22Rv1 (cell line): ENCODE data around the gene C17orf50.

Experiments
- H3K27ac ChIP-seq: fragments of 450-650 bp; 2 replicates; pipeline ENCODE4 v1.5.1; 2017
- ZFX ChIP-seq: fragments of 450-650 bp; IDR thresholded peaks from 2 replicates; pipeline ENCODE4 v1.6.1; 2017; ENCODE audit warnings: antibody characterized with exemption, borderline replicate concordance
- TF ChIP-seq, protein P1 (sequence below): fragments of 450-650 bp; IDR thresholded peaks from 2 replicates; pipeline ENCODE4 v1.5.1; 2017; ENCODE audit warnings: mild to moderate bottlenecking

C17orf50 gene

DNA sequence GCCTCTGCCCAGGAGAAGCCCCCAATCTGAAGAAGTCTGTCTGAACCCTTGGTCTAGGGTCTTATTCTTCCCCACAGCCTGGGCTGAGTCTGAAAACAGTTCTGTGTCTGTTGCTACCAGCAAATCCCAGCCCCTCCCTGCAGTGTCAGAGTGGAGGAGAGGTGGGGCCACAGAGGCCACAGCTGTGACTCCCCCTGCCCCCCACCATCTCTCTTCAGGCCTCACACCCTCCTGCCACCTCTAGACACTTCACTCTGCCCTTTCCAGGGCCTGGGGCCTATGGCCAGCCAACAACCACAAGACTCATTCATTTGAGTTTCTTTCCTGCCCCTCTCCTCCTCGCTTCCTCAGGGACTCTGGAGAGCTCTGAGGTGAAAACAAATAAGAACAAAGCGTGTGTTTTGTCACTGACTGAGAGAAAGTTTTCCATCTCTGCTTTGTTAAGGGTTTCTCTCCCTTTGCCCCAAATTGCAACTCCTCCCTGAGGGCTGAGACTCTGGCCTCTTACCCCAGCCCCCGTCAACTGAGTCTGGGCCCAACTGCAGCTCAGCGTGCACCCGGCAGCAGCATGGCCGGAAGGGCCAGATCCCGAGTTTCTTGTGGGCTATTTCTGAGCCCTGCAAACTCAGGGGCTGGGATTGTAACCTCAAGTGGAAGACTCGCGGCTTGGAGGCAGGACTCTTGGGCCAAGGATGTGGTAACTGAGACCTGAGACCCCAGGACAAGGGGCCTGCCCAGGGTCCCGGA lies 13.2 kb downstream of the C17orf50 start:
- TF ChIP-seq, protein P1, sequence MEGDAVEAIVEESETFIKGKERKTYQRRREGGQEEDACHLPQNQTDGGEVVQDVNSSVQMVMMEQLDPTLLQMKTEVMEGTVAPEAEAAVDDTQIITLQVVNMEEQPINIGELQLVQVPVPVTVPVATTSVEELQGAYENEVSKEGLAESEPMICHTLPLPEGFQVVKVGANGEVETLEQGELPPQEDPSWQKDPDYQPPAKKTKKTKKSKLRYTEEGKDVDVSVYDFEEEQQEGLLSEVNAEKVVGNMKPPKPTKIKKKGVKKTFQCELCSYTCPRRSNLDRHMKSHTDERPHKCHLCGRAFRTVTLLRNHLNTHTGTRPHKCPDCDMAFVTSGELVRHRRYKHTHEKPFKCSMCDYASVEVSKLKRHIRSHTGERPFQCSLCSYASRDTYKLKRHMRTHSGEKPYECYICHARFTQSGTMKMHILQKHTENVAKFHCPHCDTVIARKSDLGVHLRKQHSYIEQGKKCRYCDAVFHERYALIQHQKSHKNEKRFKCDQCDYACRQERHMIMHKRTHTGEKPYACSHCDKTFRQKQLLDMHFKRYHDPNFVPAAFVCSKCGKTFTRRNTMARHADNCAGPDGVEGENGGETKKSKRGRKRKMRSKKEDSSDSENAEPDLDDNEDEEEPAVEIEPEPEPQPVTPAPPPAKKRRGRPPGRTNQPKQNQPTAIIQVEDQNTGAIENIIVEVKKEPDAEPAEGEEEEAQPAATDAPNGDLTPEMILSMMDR = no peak
- TF ChIP-seq ZFX = no peak
- no peak overlapping the region for H3K27ac ChIP-seq

DNA sequence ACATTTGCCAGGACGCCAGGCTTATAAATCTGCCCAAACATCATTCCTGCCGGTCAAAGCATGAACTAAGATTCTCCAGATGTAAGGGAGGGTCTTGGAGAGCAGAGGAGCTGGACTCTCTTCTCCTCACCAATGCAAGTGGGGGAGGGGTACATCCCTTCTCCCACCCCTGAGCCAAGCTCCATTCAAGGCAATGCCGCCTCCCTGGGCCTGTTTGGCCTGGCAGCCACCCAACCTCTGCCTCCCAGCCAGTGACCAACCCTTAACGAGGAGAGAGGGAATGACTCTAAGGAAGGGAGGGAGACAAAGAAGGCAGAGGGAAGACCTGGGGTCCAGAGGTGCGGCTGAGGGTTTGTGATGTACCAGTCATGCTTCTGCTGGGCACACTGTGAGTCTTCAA lies 13.8 kb downstream of the C17orf50 start:
- TF ChIP-seq ZFX = no peak
- TF ChIP-seq, protein P1 = no peak
- no peak overlapping the region for H3K27ac ChIP-seq

DNA sequence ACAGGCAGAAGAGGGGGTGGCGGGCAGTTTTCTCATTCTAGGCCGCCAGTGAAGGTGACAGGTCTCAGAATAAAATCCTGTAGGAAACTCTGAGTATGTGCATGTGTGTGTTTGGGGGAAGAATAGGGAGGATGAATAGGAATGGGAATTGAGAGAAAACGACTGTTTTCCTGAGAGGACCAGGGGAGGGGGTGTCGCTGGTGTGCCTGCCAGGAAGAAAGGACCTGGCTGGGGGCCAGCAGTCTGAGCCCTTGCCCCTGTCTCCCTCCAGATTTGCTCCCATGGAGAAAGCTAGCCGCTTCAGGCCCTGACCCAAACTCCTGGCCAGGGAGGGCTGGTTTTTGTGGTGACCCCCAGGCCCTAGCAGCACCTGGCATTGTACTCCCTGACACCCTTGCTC lies 14.4 kb downstream of the C17orf50 start:
- no peak for TF ChIP-seq ZFX
- TF ChIP-seq, protein P1 = no peak
- H3K27ac ChIP-seq = no peak overlapping the region

GRCh38 chr17:35775583-35775982 lies 14.9 kb downstream of the C17orf50 start:
- TF ChIP-seq, protein P1 = no peak
- no peak for TF ChIP-seq ZFX
- no peak overlapping the region for H3K27ac ChIP-seq

- no peak overlapping the region for H3K27ac ChIP-seq
Measured at GRCh38 chr17:35778641-35779196, 18.0 kb downstream of the C17orf50 start.

GRCh38 chr17:35780950-35781349 lies 20.3 kb downstream of the C17orf50 start:
- no peak overlapping the region for H3K27ac ChIP-seq
- TF ChIP-seq, protein P1 = no peak
- TF ChIP-seq ZFX = no peak

More at GRCh38 chr17:35778641-35779196, 18.0 kb downstream of the C17orf50 start:
- TF ChIP-seq, protein P1 = no peak
- TF ChIP-seq ZFX = no peak

GRCh38 chr17:35784895-35785294 lies 24.2 kb downstream of the C17orf50 start:
- TF ChIP-seq ZFX = no peak
- TF ChIP-seq, protein P1 = no peak

More at GRCh38 chr17:35784895-35785294, 24.2 kb downstream of the C17orf50 start:
- no peak overlapping the region for H3K27ac ChIP-seq
